Memory B cell (primary cell): Measurements from ENCODE around the gene TNRC18.
"Not testable (repeated sequence)": the region's sequence is repeated elsewhere in the genome, so short reads cannot be mapped to it uniquely, and the experiment has no call there.

ENCODE experiments used
- ATAC-seq: fragments of 150-1000 bp; cut with Tn5 transposase; 2 replicates; pipeline ENCODE4 v1.10.0; 2021; ENCODE audit warnings: low read depth, mild to moderate bottlenecking, moderate library complexity
- DNase-seq, 2 donors: peaks; one replicate each; pipeline ENCODE4 v3.0.0; 2022; ENCODE audit warnings: low spot score in 2 of 2
- H3K27ac Mint-ChIP-seq: one replicate; pipeline ENCODE4 v1.8.0; 2022; ENCODE audit warnings: mild to moderate bottlenecking, moderate library complexity, mixed read lengths
- H3K27me3 Mint-ChIP-seq: one replicate; pipeline ENCODE4 v1.8.0; 2022; ENCODE audit warnings: mixed read lengths
- H3K36me3 Mint-ChIP-seq: one replicate; pipeline ENCODE4 v1.8.0; 2022; ENCODE audit warnings: mild to moderate bottlenecking, mixed read lengths
- H3K4me1 Mint-ChIP-seq: one replicate; pipeline ENCODE4 v1.8.0; 2022; ENCODE audit warnings: mixed read lengths
- H3K4me3 Mint-ChIP-seq: one replicate; pipeline ENCODE4 v1.8.0; 2022; ENCODE audit warnings: mild to moderate bottlenecking, moderate library complexity, mixed read lengths
- H3K9me3 Mint-ChIP-seq: one replicate; pipeline ENCODE4 v1.8.0; 2022; ENCODE audit warnings: mixed read lengths

The TNRC18 gene

DNA sequence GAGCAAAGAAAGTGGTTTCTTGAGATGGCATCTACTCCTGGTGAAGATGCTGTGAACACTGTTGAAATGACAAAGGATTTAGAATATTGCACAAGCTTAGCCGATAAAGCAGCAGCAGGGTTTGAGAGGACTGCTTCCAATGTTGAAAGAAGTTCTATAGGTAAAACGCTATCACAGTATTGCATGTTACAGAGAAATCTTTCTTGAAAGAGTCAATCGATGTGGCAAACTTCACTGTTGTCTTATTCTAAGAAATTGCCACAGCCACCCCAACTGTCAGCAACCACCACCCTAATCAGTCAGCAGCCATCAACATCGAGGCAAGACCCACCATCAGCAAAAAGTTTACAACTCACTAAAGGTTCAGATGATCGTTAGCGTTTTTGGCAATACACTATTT lies 81.0 kb downstream of the TNRC18 start:
- DNase-seq (no peak), ATAC-seq (no peak)
- H3K9me3 Mint-ChIP-seq: peaks cover 6% of the 10 kb centered on the region
- H3K36me3 Mint-ChIP-seq: peaks cover 57% of the 10 kb centered on the region
- no peaks in the 10 kb centered on the region for H3K4me1 Mint-ChIP-seq
- H3K27me3 Mint-ChIP-seq: no peaks in the 10 kb centered on the region
- no peak overlapping the region for H3K4me3 Mint-ChIP-seq
- no peak overlapping the region for H3K27ac Mint-ChIP-seq

DNA sequence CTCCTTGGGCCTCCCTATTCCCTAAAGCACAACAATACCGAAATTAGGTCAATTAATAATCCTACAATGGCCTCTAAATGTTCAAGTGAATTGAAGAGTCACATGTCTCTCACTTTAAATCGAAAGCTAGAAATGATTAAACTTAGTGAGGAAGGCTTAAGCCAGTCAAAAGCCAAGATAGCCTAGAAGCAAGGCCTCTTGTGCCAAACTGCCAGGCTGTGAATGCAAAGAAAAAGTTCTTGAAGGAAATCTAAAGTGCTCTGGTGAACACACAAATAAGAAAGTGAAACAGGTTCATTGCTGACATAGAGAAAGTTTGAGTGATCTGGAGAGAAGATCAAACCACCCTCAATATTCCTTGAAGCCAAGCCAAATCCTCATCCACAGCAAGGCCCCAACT lies 83.7 kb downstream of the TNRC18 start:
- H3K36me3 Mint-ChIP-seq: peaks cover 69% of the 10 kb centered on the region
- H3K27ac Mint-ChIP-seq: no peak overlapping the region
- peaks cover 13% of the 10 kb centered on the region for H3K9me3 Mint-ChIP-seq
- no peaks in the 10 kb centered on the region for H3K27me3 Mint-ChIP-seq
- no peak for DNase-seq
- no peaks in the 10 kb centered on the region for H3K4me1 Mint-ChIP-seq
- H3K4me3 Mint-ChIP-seq: no peak overlapping the region
- no peak for ATAC-seq

DNA sequence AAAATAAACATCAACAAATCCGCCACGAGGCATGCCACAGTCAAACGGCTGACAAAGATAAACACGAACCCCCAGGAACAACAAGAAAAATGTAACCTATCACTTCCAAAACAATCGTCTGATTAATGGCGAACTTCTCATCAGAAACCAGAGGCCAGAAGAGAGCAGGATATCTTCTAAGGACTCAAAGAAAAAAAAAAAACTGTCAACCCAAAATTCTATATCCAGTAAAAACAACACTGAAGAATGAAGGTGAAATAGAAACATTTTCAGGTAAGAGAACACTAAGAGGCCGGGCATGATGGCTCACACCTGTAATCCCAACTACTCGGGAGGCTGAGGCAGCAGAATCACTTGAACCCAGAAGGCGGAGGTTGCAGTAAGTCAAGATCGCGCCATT lies 86.6 kb downstream of the TNRC18 start:
- Mint-ChIP-seq H3K4me1 (peaks cover 10% of the 10 kb centered on the region), H3K36me3 (peaks cover 53% of the 10 kb centered on the region), H3K27me3 (no peaks in the 10 kb centered on the region), H3K27ac (no peak overlapping the region), H3K9me3 (peaks cover 7% of the 10 kb centered on the region), H3K4me3 (no peak overlapping the region)
- DNase-seq (no peak), ATAC-seq (no peak)

DNA sequence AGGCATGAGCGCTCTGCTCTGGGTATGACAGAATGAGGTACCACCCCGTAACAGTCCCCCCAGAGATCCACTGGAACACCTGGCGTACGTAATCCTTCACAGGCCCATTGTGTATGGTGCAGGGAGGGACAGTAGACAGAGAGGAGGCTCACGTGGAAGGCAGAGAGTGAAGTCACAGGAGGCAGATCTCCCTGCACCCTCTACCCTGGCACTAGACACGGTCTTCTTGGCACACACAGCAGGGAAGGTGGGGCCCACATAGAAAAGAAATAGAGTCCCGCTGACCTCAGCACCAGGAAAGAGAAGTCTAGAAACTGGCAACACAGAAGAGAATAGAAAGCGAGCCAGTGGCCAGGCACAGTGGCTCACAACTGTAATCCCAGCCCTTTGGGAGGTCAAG lies 89.0 kb downstream of the TNRC18 start:
- ATAC-seq: no peak
- Mint-ChIP-seq H3K4me3 (peak overlapping the region; percentile 12), H3K36me3 (peaks cover 43% of the 10 kb centered on the region), H3K9me3 (peaks cover 7% of the 10 kb centered on the region), H3K27me3 (no peaks in the 10 kb centered on the region), H3K4me1 (peaks cover 19% of the 10 kb centered on the region), H3K27ac (no peak overlapping the region)
- DNase-seq: no peak

DNA sequence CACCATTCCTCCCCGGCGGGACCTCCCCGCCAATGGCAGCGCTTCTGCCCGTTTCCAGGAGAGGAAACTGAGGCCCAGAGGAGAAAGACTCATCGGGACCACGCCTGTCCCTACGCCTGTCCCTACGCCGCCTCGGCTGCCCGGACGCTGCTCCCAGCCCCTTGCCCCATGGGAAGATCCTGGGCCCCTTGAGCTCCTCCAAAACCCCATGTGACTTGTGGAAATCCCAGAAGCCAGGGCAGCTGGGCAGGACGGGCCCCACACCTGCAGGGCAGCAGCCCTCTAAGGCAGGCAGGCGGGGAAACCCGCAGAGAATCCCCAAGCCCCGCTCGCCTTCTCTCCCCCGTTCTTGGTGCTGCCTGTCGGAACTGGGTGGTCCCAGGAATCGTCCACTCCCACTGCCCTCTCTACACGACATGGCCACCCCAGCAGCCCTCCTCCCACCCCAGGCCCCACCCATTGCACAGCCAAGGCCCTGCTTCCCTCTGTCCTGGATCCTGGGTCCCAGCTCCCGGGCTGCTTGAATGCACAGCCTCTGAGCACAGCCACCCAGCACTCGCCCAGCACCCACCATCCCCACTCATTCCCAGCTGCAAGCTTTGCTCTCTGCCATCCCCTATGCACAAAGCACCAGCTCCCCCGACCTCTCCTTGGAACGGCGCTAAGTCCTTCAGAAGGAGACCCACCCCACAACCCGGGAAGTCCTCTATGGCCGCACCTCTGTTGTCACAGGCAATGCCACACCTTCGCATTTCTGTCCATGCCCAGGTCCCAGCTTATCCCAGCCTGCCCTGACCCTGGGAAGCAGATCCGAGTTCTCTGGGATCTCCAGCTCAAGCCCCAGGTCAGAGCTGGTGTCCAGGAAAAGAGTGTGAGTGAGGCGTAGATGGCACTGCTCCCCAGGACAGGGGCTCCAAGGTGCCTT lies 90.3 kb downstream of the TNRC18 start:
- H3K27ac Mint-ChIP-seq: no peak overlapping the region
- peaks cover 7% of the 10 kb centered on the region for H3K9me3 Mint-ChIP-seq
- peaks cover 39% of the 10 kb centered on the region for H3K36me3 Mint-ChIP-seq
- ATAC-seq: no peak
- H3K4me3 Mint-ChIP-seq: no peak overlapping the region
- no peak for DNase-seq
- H3K27me3 Mint-ChIP-seq: no peaks in the 10 kb centered on the region
- peaks cover 19% of the 10 kb centered on the region for H3K4me1 Mint-ChIP-seq

DNA sequence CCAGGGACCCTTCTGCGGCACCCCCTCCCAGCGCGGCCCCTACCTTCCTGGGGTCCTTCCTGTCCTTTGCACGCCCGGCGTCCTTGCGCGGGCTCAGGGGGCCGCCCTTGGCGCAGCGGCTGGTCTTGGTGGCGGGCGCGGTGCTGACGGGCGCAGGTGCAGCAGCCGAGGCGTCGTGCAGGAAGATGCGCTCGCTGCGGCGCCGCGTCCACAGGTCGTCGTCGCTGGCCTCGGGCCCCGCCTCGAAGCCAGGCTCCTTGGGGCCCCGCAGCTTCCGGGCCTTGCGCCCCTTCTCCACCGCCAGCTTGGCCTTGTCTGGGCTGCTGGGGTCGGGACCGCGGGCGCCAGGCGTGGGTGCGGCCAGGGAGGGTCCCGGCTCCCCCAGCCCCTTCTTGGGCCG lies 91.1 kb downstream of the TNRC18 start:
- Mint-ChIP-seq H3K27me3 (no peaks in the 10 kb centered on the region), H3K36me3 (peaks cover 36% of the 10 kb centered on the region), H3K4me1 (peaks cover 19% of the 10 kb centered on the region), H3K27ac (no peak overlapping the region), H3K9me3 (peaks cover 7% of the 10 kb centered on the region), H3K4me3 (no peak overlapping the region)
- no peak for ATAC-seq
- no peak for DNase-seq

DNA sequence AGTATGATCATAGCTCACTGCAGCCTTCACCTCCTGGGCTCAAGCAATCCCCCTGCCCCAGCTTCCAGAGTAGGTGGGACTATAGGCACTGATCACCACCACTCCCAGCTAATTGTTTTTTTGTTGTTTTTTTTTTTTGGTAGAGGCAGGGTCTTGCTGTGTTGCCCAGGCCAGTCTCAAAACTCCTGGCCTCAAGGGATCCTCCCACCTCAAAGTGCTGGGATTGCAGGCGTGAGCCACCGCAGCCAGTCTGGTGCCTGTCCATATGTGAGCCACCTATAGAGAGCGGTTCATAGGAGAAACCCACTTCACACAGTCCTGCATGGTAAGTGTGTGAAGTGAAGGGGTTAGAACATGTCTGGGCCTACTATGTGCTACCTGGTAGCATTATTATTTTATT lies 93.3 kb downstream of the TNRC18 start:
- H3K9me3 Mint-ChIP-seq: no peaks in the 10 kb centered on the region
- H3K36me3 Mint-ChIP-seq: peaks cover 23% of the 10 kb centered on the region
- H3K4me3 Mint-ChIP-seq: no peak overlapping the region
- H3K4me1 Mint-ChIP-seq: peaks cover 21% of the 10 kb centered on the region
- ATAC-seq: no peak
- no peak for DNase-seq
- no peaks in the 10 kb centered on the region for H3K27me3 Mint-ChIP-seq
- H3K27ac Mint-ChIP-seq: no peak overlapping the region

DNA sequence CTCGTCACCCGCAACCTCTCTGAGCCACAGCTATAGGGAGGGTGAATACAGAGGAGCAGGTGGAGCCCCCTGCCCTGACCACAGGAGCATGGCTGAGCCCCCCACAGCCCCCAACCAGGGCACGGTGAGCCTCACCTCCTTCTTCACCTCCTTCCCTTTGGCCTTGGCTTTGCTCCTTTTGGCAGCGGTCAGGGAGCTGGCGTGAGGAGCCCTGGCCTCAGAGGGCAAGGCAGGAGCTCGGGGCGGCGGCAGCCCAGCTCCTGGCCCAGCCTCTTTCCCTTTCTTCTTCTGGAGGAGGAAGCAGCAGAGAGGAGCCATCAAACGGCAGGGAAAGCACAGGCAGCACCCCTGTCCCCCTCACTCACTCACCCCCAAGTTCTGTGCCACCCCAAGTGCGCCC lies 98.7 kb downstream of the TNRC18 start:
- Mint-ChIP-seq H3K27me3 (no peaks in the 10 kb centered on the region), H3K4me1 (peaks cover 2% of the 10 kb centered on the region), H3K4me3 (no peak overlapping the region), H3K9me3 (no peaks in the 10 kb centered on the region), H3K27ac (no peak overlapping the region), H3K36me3 (peaks cover 32% of the 10 kb centered on the region)
- DNase-seq: no peak
- ATAC-seq: no peak

DNA sequence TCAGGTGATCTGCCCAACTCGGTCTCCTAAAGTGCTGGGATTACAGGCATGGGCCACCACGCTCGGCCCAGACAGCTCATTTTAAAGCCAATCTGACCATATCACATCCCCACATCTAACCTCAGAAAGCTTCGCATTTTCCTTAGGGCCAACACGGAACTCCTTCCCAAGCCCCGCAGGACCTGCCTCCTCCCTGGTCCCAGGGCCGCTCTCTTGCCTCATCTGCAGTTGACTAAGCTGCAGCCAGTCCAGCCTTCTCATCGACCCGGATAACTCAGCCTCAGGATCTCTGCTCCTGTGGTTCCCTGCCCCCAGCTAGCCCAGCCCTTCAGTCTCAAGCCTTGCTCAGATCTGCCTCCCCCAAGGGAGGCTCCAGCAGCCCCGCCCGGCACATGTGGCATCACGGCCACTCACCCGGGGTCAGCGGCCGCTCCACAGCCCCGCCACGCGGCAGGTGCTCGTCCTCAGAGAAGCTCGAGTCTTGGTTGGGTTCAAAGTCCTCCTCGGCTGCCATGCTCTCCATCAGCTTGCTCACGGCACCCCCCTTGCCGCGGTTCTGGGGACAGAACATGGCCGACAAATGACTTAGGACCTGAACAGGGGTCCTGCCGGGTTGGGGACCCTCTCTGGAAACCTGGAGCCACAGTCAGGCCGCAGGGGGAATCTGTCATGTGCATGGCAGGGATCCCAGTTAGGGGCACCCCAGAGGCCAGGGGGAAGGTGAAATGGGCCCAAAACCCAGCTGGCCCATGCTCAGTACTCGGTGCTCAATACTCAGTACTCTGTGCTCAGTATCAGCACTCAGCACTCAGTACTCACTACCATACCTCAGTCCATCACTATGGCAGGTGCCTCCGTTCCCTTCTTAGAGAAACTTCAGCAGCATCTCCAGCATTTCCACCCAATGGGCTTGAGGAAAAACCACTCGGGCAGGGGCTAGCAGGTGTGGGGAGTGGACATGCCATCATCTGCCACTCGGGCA lies 99.5 kb downstream of the TNRC18 start:
- not testable (repeated sequence) for DNase-seq, H3K4me3 Mint-ChIP-seq, ATAC-seq, H3K9me3 Mint-ChIP-seq, H3K27me3 Mint-ChIP-seq, H3K4me1 Mint-ChIP-seq, H3K27ac Mint-ChIP-seq
- H3K36me3 Mint-ChIP-seq: peaks cover 41% of the 10 kb centered on the region

DNA sequence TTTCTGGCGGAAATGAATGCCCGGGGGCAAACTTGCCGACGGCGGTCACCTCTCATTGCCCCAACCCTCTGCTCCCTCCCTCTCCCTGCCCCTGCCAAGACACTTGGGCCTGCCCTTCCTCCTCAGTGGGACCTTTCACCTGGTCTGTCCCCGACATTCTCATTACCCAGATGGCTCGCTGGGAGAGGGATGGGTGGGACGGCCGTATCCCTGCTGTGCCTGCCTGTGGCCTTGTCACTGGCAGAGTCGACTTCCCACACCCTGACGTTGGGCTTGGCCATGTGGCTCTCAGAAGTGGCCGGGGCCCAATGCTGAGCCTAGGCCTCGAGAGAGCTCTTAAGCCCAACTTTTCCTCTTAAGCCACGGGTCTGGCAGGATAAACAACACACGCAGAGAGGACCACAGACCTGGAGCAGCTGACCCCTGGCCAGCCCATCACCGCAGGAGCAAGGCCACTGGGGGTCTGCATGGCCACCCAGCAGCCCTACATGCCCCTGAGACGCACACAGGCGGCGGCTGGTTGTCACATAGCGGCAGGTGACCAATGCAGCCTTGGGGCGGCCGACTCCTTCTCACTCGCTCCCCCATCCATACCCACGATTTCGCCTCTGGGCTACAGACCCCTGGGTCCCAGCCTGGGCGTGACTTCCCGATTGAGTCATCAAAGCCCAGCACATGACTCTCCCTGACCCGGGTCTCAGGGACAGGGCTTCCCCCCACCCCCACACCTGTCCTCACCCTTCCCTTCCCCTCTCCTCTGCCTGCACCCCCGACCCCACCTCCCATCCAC lies 100.8 kb downstream of the TNRC18 start:
- peaks cover 52% of the 10 kb centered on the region for H3K36me3 Mint-ChIP-seq
- no peaks in the 10 kb centered on the region for H3K27me3 Mint-ChIP-seq
- H3K27ac Mint-ChIP-seq: no peak overlapping the region
- peaks cover 2% of the 10 kb centered on the region for H3K4me1 Mint-ChIP-seq
- DNase-seq (no peak), ATAC-seq (no peak)
- H3K9me3 Mint-ChIP-seq: peaks cover 3% of the 10 kb centered on the region
- no peak overlapping the region for H3K4me3 Mint-ChIP-seq

DNA sequence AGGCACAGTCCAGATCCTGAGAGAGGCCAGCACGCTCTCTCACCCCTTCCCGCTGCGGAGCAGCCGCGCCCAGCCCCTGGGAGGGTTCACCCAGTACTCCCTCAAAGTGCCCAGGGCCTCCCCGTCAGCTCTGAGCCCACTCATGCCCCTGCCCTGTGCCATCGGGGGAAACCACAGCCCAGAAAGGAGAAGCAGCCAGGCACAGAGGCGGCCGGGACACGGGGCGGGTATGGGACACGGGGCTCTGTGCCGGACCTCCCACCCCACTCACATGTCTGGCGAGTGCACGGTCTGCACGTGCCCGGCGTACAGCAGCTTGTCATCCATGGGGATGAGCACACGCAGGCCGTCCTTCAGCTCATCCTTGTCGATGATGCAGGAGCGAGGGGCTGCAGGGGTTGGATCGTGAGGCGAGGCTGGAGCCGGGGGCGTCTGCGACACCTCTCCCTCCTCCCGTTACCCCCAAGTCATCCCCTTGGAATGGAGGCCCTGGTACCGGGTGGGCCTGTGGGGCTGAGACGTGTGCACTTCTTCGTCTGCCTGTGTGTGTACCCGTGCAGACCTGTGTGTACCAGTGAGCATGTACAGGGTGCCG lies 102.7 kb downstream of the TNRC18 start:
- Mint-ChIP-seq H3K4me3 (no peak overlapping the region), H3K36me3 (peaks cover 50% of the 10 kb centered on the region), H3K27me3 (no peaks in the 10 kb centered on the region), H3K4me1 (no peaks in the 10 kb centered on the region), H3K9me3 (peaks cover 3% of the 10 kb centered on the region), H3K27ac (no peak overlapping the region)
- no peak for DNase-seq
- no peak for ATAC-seq

DNA sequence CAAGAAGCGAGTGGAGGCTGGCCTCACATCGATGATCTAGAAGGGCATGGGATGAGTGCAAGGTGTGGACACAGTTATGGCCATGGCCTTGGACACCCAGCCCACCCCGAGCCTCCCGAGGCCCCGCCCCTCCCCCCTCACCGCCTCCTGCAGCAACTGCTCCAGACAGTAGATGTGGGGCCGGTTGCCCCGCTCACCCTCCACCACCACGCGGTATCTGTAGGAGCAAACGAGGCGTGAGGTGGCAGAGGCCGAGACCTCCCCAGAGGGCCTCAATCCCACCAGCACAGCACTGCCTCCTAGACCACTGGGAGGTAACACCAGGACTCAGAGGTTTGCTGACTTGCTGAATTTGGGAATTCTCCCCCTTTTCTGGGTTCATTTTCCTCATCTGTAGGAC lies 103.2 kb downstream of the TNRC18 start:
- no peak for ATAC-seq
- Mint-ChIP-seq H3K27me3 (no peaks in the 10 kb centered on the region), H3K4me1 (no peaks in the 10 kb centered on the region), H3K36me3 (peaks cover 54% of the 10 kb centered on the region), H3K27ac (no peak overlapping the region), H3K9me3 (peaks cover 3% of the 10 kb centered on the region), H3K4me3 (no peak overlapping the region)
- DNase-seq: no peak

DNA sequence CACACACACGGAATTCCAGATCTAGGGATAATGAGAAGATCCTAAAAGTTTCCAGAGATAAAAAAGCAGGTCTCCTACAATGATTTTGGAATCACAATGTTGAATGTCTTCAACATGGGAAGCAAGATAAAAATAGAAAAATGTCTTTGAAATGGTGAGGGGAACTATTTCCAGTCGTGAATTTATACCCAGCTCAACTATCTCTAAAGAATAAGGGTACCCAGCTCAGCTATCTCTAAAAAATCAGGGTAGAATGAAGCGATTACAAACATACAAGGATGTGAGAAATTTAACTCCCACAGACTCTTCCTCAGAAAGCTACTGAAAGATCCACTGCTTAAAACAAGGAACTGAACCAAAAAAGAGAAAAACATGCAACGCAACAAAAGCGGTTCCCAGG lies 105.0 kb downstream of the TNRC18 start:
- H3K27me3 Mint-ChIP-seq, H3K4me1 Mint-ChIP-seq, H3K9me3 Mint-ChIP-seq, DNase-seq, H3K4me3 Mint-ChIP-seq, ATAC-seq, H3K27ac Mint-ChIP-seq: not testable (repeated sequence)
- peaks cover 51% of the 10 kb centered on the region for H3K36me3 Mint-ChIP-seq
